AG09319 (cell line): ENCODE results near the gene DQX1.
"Not testable (repeated sequence)": the region's sequence is repeated elsewhere in the genome, so short reads cannot be mapped to it uniquely, and the experiment has no call there.

ENCODE experiments used
- DNase-seq: peaks from one replicate; pipeline ENCODE4 v3.0.0-alpha.2; 2010; ENCODE audit warnings: low read depth; ENCODE audit errors: extremely low read depth
- CTCF ChIP-seq: IDR thresholded peaks from 2 replicates; pipeline ENCODE4 v1.5.1; 2011; ENCODE audit warnings: low read depth, mild to moderate bottlenecking, inconsistent platforms, low read length, moderate library complexity

The DQX1 gene

GRCh38 chr2:74471332-74472065, 54.5 kb downstream of the DQX1 start:
- no peak for TF ChIP-seq CTCF
- no peak for DNase-seq

DNA sequence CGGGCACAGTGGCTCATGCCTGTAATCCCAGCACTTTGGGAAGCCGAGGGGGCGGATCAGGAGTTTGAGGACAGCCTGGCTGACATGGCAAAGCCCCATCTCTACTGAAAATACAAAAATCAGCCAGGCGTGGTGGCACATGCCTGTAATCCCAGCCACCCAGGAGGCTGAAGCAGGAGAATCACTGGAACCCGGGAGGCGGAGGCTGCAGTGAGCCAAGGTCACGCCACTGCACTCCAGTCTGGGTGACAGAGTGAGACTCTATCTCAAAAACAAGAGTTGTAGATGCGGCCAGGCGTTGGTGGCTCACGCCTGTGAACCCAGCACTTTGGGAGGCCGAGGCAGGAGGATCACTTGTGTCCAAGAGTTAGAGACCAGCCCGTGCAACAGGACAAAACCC, 55.3 kb downstream of the DQX1 start:
- DNase-seq = not testable (repeated sequence)
